ENCODE results near the gene UBE2E1. TPM values are rescaled to one million over a fixed set of nuclear protein-coding genes. Genes with fewer than 3 reads are reported as not detected.
A peak's percentile ranks its signal among the peaks of the same experiment; 100 is the strongest.

Gene UBE2E1
- total and polyA plus RNA-seq, 9 donors: 60.3 to 95.4 (median 86.9) TPM

DNA sequence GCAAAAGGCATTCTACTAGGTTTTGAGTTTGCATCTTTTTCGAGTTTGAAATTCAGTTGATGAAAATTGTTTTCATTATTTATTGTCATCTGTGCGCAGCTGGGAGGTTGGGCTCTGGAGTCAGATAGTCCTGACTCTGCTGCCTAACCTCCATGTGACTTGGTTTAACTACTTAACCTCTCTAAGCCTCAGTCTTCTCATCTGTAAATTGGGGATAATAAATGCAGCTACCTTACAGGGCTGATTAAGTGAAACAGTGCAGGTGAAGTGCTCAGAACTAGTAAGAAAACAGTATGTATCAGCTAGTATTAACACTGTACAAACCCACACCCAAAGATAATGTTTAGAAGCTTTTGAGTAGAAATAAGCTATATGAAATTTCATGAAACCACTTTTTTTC is 14.1 kb upstream of the UBE2E1 start:
- DNase-seq: no peak
- no peak overlapping the region for H3K27ac ChIP-seq (ENCODE audit: low read length)
- no CpG with 5 or more reads among the region's 2 CpGs for WGBS (ENCODE audit: insufficient coverage)
- no peaks in the 10 kb centered on the region for H3K4me1 ChIP-seq (ENCODE audit: control insufficient read depth, insufficient read depth, low read length)
- H3K9me3 ChIP-seq (replicated peaks; ENCODE audit: control insufficient read depth, low read depth, low read length): no peaks in the 10 kb centered on the region
- peaks cover 2% of the 10 kb centered on the region for H3K27me3 ChIP-seq (ENCODE audit: control insufficient read depth, insufficient read depth, low read length)
- H3K4me3 ChIP-seq (ENCODE audit: low read length): no peak overlapping the region
- no peaks in the 10 kb centered on the region for H3K36me3 ChIP-seq (ENCODE audit: control insufficient read depth, insufficient read depth, low read length)

DNA sequence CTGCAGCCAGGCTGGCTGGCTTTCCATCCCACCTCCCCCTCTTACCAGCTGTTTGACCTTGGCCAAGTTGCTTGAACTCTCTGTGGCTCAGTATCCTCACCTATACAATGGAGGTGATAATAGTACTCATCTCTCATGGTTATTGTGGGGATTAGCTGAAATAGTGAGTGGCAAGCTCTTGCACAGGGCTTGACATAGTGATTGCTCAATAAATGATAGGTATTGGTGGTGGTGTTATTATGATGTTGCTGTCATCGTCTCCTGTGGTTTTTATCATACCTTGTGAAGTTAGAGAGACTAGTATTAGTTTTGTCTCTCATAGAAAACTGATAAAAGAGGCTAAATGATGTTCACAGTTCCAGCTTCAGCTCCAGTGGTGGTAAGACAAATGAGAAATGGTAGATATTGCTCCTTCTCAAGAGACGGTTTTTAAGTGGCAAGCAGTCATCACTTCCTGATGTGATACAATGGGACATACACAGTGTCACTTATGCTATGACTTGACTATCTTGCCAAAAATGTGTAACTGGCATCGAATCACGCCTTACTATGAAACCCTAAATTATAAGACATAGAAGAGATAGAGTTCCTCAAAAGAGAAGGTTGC is 12.1 kb upstream of the UBE2E1 start:
- no peak overlapping the region for H3K4me3 ChIP-seq (ENCODE audit: low read length)
- H3K4me1 ChIP-seq (ENCODE audit: control insufficient read depth, insufficient read depth, low read length): no peaks in the 10 kb centered on the region
- WGBS (ENCODE audit: insufficient coverage): 100% methylated on average over 1 of the region's 4 CpGs
- DNase-seq: no peak
- no peak overlapping the region for H3K27ac ChIP-seq (ENCODE audit: low read length)
- H3K9me3 ChIP-seq (replicated peaks; ENCODE audit: control insufficient read depth, low read depth, low read length): no peaks in the 10 kb centered on the region
- H3K36me3 ChIP-seq (ENCODE audit: control insufficient read depth, insufficient read depth, low read length): no peaks in the 10 kb centered on the region
- peaks cover 2% of the 10 kb centered on the region for H3K27me3 ChIP-seq (ENCODE audit: control insufficient read depth, insufficient read depth, low read length)

DNA sequence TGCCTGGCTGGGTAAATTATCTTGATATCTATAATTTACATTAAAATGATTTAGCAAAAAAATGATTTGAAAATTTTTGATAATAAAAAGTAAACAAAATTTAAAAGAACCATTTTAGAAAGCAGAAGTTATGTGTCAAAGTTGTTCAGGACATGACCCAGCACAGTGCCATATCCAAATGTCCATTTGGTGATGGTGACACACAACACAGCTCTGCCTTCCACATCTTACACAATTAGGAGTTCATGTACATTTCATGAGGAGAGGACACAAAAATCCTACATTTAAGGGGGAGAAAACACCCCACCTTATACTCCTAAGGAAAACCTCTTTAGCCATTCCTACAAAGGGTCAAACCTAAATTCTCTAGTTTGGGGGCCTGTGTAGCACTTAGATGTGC is 10.7 kb upstream of the UBE2E1 start:
- H3K9me3 ChIP-seq (replicated peaks; ENCODE audit: control insufficient read depth, low read depth, low read length): no peaks in the 10 kb centered on the region
- no peaks in the 10 kb centered on the region for H3K4me1 ChIP-seq (ENCODE audit: control insufficient read depth, insufficient read depth, low read length)
- DNase-seq: no peak
- no peak overlapping the region for H3K4me3 ChIP-seq (ENCODE audit: low read length)
- H3K36me3 ChIP-seq (ENCODE audit: control insufficient read depth, insufficient read depth, low read length): no peaks in the 10 kb centered on the region
- H3K27ac ChIP-seq (ENCODE audit: low read length): no peak overlapping the region
- H3K27me3 ChIP-seq (ENCODE audit: control insufficient read depth, insufficient read depth, low read length): peaks cover 2% of the 10 kb centered on the region

DNA sequence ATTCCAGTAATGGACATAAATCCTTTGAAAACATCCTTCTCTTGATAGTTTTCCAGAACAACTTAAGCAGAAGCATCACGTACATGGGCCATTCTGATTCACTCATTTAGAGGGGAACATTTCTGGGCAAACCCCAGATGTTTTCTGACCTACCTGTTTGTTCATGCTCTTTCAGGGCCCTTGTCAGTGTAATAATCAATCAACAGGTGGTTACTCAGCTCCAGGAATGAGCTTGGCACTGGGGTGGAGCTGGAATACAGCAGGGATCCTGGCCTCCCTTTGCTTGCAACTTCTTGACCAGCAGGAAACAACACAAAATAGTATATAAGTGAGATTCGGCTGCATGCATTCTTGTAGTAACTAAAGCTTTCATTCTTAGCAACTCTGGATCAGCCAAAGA is 9.2 kb upstream of the UBE2E1 start:
- Histone ChIP-seq H3K27me3 (ENCODE audit: control insufficient read depth, insufficient read depth, low read length) (peaks cover 2% of the 10 kb centered on the region), H3K27ac (ENCODE audit: low read length) (no peak overlapping the region), H3K4me3 (ENCODE audit: low read length) (no peak overlapping the region), H3K36me3 (ENCODE audit: control insufficient read depth, insufficient read depth, low read length) (no peaks in the 10 kb centered on the region), H3K9me3 (replicated peaks; ENCODE audit: control insufficient read depth, low read depth, low read length) (no peaks in the 10 kb centered on the region), H3K4me1 (ENCODE audit: control insufficient read depth, insufficient read depth, low read length) (no peaks in the 10 kb centered on the region)
- 67% methylated on average over 1 of the region's 2 CpGs for WGBS (ENCODE audit: insufficient coverage)
- peak; percentile 31 for DNase-seq

DNA sequence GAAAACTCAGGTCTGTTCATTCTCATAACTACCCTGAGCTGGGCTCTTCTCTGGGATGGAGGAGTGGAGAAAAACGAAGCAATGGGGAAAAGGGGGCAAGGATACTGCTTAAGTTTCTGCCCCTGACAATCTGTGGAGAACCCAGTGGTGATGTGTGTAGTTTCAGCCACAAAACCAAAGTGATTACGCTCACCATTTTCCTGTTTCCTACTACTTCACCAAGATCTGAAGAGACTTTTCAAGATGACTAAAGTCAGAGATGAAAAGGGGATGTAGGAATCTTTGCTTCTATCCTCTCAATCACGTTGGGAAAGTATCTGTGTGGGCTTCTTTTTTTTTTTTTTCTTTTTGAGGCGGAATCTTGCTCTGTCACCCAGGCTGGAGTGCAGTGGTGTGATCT is 8.3 kb upstream of the UBE2E1 start:
- WGBS (ENCODE audit: insufficient coverage): no CpG with 5 or more reads among the region's 4 CpGs

DNA sequence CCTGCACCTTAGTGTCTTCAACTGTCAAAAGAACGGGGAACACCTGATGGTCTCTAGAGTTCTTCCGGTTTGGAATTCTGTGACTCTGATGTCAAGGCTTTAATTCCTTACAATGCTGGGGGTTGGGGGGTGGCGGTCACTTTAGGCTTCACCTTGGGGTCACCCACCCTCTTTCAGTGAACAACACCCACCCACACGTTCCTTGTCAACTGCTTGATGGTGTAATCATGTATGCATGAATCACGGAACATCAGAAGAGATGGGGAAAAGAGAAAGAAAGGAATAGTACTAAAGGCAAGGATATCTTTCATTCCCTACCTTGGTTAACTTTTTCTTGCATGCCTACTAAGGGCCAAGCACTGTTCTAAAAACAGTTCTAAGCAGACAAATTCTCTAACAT is 7.3 kb upstream of the UBE2E1 start:
- H3K36me3 ChIP-seq (ENCODE audit: control insufficient read depth, insufficient read depth, low read length): no peaks in the 10 kb centered on the region
- H3K4me1 ChIP-seq (ENCODE audit: control insufficient read depth, insufficient read depth, low read length): no peaks in the 10 kb centered on the region
- H3K4me3 ChIP-seq (ENCODE audit: low read length): no peak overlapping the region
- no CpG with 5 or more reads among the region's 5 CpGs for WGBS (ENCODE audit: insufficient coverage)
- H3K27me3 ChIP-seq (ENCODE audit: control insufficient read depth, insufficient read depth, low read length): peaks cover 2% of the 10 kb centered on the region
- H3K9me3 ChIP-seq (replicated peaks; ENCODE audit: control insufficient read depth, low read depth, low read length): no peaks in the 10 kb centered on the region
- H3K27ac ChIP-seq (ENCODE audit: low read length): no peak overlapping the region
- no peak for DNase-seq

More for the DNA sequence above, 8.3 kb upstream of the UBE2E1 start:
- H3K27me3 ChIP-seq (ENCODE audit: control insufficient read depth, insufficient read depth, low read length): peaks cover 2% of the 10 kb centered on the region
- no peaks in the 10 kb centered on the region for H3K36me3 ChIP-seq (ENCODE audit: control insufficient read depth, insufficient read depth, low read length)
- no peak for DNase-seq
- H3K27ac ChIP-seq (ENCODE audit: low read length): no peak overlapping the region
- H3K9me3 ChIP-seq (replicated peaks; ENCODE audit: control insufficient read depth, low read depth, low read length): no peaks in the 10 kb centered on the region
- H3K4me3 ChIP-seq (ENCODE audit: low read length): no peak overlapping the region
- H3K4me1 ChIP-seq (ENCODE audit: control insufficient read depth, insufficient read depth, low read length): no peaks in the 10 kb centered on the region

DNA sequence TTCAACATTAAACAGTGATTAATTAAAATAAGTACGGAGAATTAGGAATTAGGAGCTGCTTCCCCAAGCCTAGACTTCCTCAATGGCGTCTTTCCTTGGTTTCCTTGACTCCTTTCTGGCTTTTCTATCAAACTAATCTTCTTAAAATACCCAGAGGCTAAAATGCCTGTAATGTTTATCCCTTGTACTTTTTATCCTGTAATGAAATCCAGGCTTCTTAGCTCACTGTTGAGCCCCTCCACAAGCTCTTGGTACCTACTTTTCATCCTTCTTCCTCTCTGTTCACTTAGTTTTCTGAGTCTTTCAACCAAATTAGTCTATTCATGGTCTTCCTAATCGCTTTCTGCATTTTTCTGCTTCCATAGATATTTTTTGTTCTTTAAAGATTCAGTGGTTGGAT is 6.9 kb upstream of the UBE2E1 start:
- H3K4me1 ChIP-seq (ENCODE audit: control insufficient read depth, insufficient read depth, low read length): no peaks in the 10 kb centered on the region
- no peaks in the 10 kb centered on the region for H3K36me3 ChIP-seq (ENCODE audit: control insufficient read depth, insufficient read depth, low read length)
- no peak overlapping the region for H3K27ac ChIP-seq (ENCODE audit: low read length)
- no peaks in the 10 kb centered on the region for H3K9me3 ChIP-seq (replicated peaks; ENCODE audit: control insufficient read depth, low read depth, low read length)
- H3K4me3 ChIP-seq (ENCODE audit: low read length): no peak overlapping the region
- DNase-seq: no peak
- 43% methylated on average over 1 of the region's 3 CpGs for WGBS (ENCODE audit: insufficient coverage)
- H3K27me3 ChIP-seq (ENCODE audit: control insufficient read depth, insufficient read depth, low read length): peaks cover 2% of the 10 kb centered on the region

DNA sequence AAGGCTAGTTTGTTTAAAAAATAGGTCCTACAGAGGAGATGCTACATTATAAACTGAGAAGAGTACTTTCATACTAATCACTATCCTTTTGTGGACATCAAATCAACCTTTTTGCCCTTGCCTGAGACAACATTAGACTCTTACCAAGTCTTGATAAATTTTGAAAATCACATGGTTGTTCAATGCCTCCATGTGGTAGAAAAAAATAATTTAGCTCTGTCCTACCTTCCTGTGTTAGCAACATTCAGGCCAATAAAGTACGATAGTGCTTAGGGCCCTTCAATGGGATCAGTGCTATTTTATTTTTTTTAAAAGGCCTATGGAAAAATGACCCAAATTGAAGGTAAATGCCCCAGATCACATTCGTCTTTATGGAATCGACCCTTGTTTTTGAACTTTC is 5.0 kb upstream of the UBE2E1 start:
- Histone ChIP-seq H3K4me3 (ENCODE audit: low read length) (no peak overlapping the region), H3K27me3 (ENCODE audit: control insufficient read depth, insufficient read depth, low read length) (no peaks in the 10 kb centered on the region), H3K4me1 (ENCODE audit: control insufficient read depth, insufficient read depth, low read length) (peaks cover 4% of the 10 kb centered on the region), H3K27ac (ENCODE audit: low read length) (no peak overlapping the region), H3K9me3 (replicated peaks; ENCODE audit: control insufficient read depth, low read depth, low read length) (no peaks in the 10 kb centered on the region), H3K36me3 (ENCODE audit: control insufficient read depth, insufficient read depth, low read length) (no peaks in the 10 kb centered on the region)
- no CpG with 5 or more reads among the region's 3 CpGs for WGBS (ENCODE audit: insufficient coverage)
- DNase-seq: peak; percentile 71

DNA sequence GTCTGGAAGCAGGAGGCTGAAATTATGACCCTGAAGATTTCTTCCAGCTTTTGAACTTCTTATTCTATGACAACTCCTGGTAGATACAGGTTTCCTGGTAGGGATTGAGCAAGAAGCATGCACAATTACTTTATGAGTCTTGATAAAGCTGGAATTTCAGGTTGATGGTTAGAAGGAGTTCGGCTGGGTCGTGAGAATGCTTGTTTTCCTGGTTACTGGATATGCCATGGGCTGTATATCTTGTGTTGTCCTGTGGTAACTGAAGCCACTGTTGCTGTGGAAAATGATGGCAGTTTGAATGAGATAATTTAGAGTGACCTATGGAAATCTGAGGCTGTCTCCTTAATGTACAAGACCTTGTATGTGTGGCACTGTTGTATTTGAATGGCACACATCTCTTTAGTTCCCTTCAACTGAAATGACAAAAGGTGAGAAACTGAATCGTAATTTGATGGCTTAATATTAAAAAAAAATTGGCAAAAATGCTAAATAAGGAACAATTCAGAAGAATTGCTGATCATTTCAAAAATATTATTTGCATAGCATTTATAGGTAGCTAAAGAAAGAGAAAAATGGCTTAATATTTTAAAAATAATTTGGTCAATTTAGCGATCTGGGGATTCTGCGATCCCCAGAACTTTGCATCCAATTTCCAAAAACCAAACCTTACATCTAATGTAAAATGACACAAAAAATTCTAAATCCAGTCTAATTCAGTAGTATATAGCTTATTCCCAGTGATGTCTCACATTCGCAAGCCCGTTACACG is 1.1 kb upstream of the UBE2E1 start:
- 48% methylated on average over 2 of the region's 8 CpGs for WGBS (ENCODE audit: insufficient coverage)
- no peaks in the 10 kb centered on the region for H3K9me3 ChIP-seq (replicated peaks; ENCODE audit: control insufficient read depth, low read depth, low read length)
- no peak for DNase-seq
- H3K36me3 ChIP-seq (ENCODE audit: control insufficient read depth, insufficient read depth, low read length): peaks cover 3% of the 10 kb centered on the region
- H3K4me3 ChIP-seq (ENCODE audit: low read length): no peak overlapping the region
- peaks cover 10% of the 10 kb centered on the region for H3K4me1 ChIP-seq (ENCODE audit: control insufficient read depth, insufficient read depth, low read length)
- no peak overlapping the region for H3K27ac ChIP-seq (ENCODE audit: low read length)
- H3K27me3 ChIP-seq (ENCODE audit: control insufficient read depth, insufficient read depth, low read length): no peaks in the 10 kb centered on the region

DNA sequence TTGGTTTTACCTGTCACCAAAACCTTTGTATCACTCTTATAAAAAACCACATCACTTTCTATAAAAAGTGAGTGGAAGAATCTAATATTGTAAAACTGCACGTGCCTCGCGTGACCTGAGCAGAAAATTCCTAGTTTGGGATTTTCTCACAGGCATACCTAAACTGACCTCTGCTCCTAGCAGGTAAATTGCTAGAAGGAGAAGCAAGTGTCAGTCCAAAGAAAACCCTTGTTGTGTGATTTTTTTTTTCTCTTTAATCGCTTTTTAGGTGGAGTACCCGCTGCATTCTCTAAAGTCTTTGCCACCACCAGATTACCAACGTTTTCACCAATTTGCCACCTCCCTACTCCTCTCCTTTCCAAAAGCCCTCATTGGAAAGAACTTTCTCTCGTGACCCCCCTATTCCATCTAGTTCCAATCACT is 534 bp upstream of the UBE2E1 start:
- 23% methylated on average over 3 of the region's 7 CpGs for WGBS (ENCODE audit: insufficient coverage)
- Histone ChIP-seq H3K9me3 (replicated peaks; ENCODE audit: control insufficient read depth, low read depth, low read length) (no peaks in the 10 kb centered on the region), H3K27ac (ENCODE audit: low read length) (no peak overlapping the region), H3K36me3 (ENCODE audit: control insufficient read depth, insufficient read depth, low read length) (peaks cover 3% of the 10 kb centered on the region), H3K27me3 (ENCODE audit: control insufficient read depth, insufficient read depth, low read length) (no peaks in the 10 kb centered on the region), H3K4me1 (ENCODE audit: control insufficient read depth, insufficient read depth, low read length) (peaks cover 12% of the 10 kb centered on the region), H3K4me3 (ENCODE audit: low read length) (peak overlapping the region; percentile 50)
- DNase-seq: no peak
